ENCODE measurements around the gene PPM1M.

DNA sequence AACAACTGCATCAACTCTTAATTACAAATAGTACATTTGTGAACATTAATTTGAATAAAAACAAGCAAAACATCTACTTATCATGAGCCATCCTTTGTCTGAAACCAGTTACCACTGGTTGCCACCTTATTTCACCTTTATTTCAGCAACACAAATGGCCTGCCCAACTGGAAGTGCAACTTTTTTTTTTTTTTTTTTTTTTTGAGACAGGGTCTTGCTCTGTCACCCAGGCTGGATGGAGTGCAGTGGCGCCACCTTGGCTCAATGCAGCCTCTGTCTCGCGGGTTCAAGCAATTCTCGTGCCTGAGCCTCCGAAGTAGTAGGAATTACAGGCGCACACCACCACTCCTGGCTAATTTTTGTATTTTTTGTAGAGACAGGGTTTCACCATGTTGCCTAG is 19.8 kb downstream of the PPM1M start:
- TF ChIP-seq, protein P1, sequence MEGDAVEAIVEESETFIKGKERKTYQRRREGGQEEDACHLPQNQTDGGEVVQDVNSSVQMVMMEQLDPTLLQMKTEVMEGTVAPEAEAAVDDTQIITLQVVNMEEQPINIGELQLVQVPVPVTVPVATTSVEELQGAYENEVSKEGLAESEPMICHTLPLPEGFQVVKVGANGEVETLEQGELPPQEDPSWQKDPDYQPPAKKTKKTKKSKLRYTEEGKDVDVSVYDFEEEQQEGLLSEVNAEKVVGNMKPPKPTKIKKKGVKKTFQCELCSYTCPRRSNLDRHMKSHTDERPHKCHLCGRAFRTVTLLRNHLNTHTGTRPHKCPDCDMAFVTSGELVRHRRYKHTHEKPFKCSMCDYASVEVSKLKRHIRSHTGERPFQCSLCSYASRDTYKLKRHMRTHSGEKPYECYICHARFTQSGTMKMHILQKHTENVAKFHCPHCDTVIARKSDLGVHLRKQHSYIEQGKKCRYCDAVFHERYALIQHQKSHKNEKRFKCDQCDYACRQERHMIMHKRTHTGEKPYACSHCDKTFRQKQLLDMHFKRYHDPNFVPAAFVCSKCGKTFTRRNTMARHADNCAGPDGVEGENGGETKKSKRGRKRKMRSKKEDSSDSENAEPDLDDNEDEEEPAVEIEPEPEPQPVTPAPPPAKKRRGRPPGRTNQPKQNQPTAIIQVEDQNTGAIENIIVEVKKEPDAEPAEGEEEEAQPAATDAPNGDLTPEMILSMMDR (IDR thresholded peaks at IDR 0.05): no peak
- no peak for TF ChIP-seq EZH2 (IDR thresholded peaks at IDR 0.05)
- TF ChIP-seq EZH2phosphoT487 (IDR thresholded peaks at IDR 0.05): no peak

Measured in neural progenitor cell (in vitro differentiated cells).